Endothelial cell of umbilical vein (primary cell): ENCODE data around the gene GPATCH1. TPM values are rescaled to one million over a fixed set of nuclear protein-coding genes. Genes with fewer than 3 reads are reported as not detected.

ENCODE experiments used
- Bru-seq: library from RNA; stranded (reverse); fragments of 400-500 nt; gene quantifications from one replicate; lab custom pipeline; 2021; lab: Mats Ljungman, UMichigan
- BruChase-seq, 2 experiments: library from RNA; stranded (reverse); fragments of 400-500 nt; gene quantifications; one replicate each; lab custom pipeline; 2021; lab: Mats Ljungman, UMichigan
- BruUV-seq: library from RNA; stranded (reverse); fragments of 400-500 nt; replicated peaks from 2 replicates; lab custom pipeline; 2021; lab: Mats Ljungman, UMichigan
- CTCF ChIA-PET: fragments of 300-600, 350-600 bp; sonication (Branson Sonifier 250); formaldehyde crosslinking; loops from one replicate; lab custom pipeline; 2021; ENCODE audit warnings: antibody characterized with exemption, inconsistent platforms; lab: Charles Lee
- POLR2A ChIA-PET: fragments of 300-600, 350-600 bp; sonication (Branson Sonifier 250); formaldehyde crosslinking; loops from one replicate; lab custom pipeline; 2021; ENCODE audit warnings: antibody characterized with exemption, inconsistent platforms; lab: Charles Lee
- DNase-seq: peaks from one replicate; pipeline ENCODE4 v3.0.0-alpha.2; 2011; ENCODE audit warnings: low read depth, low spot score
- FAIRE-seq: peaks from 2 replicates; lab custom pipeline; 2011; peaks lifted over from hg19 to GRCh38; lab: Jason Lieb, UNC
- H2AFZ ChIP-seq: 2 replicates; pipeline ENCODE4 v1.6.0; 2012; ENCODE audit warnings: low read depth, low read length, control low read depth, inconsistent platforms
- H3K27ac ChIP-seq: 2 replicates; pipeline ENCODE4 v1.5.1; 2011; ENCODE audit warnings: low read depth, mild to moderate bottlenecking, control low read depth, low read length, moderate library complexity; ENCODE audit not compliant: insufficient read depth
- H3K27me3 ChIP-seq, 2 experiments: 2 replicates each; pipeline versions ENCODE4 v1.6.0 to v1.6.1; 2011; ENCODE audit warnings: low read length in 2 of 2, mixed read lengths in 1 of 2; ENCODE audit not compliant: control insufficient read depth in 2 of 2, insufficient read depth in 2 of 2
- H3K36me3 ChIP-seq, 2 experiments: 2 replicates in 1 of 2; 3 replicates in 1 of 2; pipeline ENCODE4 v1.5.1; 2011; ENCODE audit warnings: low read length in 2 of 2, mild to moderate bottlenecking in 1 of 2, moderate library complexity in 1 of 2; ENCODE audit not compliant: control insufficient read depth in 2 of 2, insufficient read depth in 2 of 2; ENCODE audit errors: extremely low read depth in 1 of 2
- H3K4me1 ChIP-seq: 3 replicates; pipeline ENCODE4 v1.5.1; 2011; ENCODE audit warnings: mild to moderate bottlenecking, low read length; ENCODE audit not compliant: control insufficient read depth, insufficient read depth; ENCODE audit errors: extremely low read depth
- H3K4me2 ChIP-seq: 2 replicates; pipeline ENCODE4 v1.6.1; 2011; ENCODE audit warnings: low read length, control low read depth, mixed read lengths; ENCODE audit not compliant: insufficient read depth
- H3K4me3 ChIP-seq, 3 experiments: fragments of 200-600 bp in 1 of 3; sonication (generic), shearing (Covaris generic) in 1 of 3; replicated peaks in 1 of 3; 2 replicates each; pipeline ENCODE4 v1.5.1; 2011 to 2016; ENCODE audit warnings: control low read depth in 3 of 3, low read length in 3 of 3, mild to moderate bottlenecking in 2 of 3, inconsistent platforms in 1 of 3, low read depth in 1 of 3, moderate library complexity in 1 of 3; ENCODE audit not compliant: insufficient read depth in 1 of 3
- H3K79me2 ChIP-seq: 2 replicates; pipeline ENCODE4 v1.6.0; 2012; ENCODE audit warnings: low read length, inconsistent platforms; ENCODE audit not compliant: control insufficient read depth, insufficient read depth
- H3K9ac ChIP-seq: replicated peaks from 2 replicates; pipeline ENCODE3; 2011; ENCODE audit warnings: low read length, control low read depth; ENCODE audit not compliant: insufficient read depth; ENCODE audit errors: extremely low read depth
- H3K9me1 ChIP-seq: replicated peaks from 3 replicates; pipeline ENCODE4 v1.6.0; 2011; ENCODE audit warnings: mild to moderate bottlenecking, low read length; ENCODE audit not compliant: control insufficient read depth, insufficient read depth; ENCODE audit errors: extremely low read depth
- H3K9me3 ChIP-seq: replicated peaks from 2 replicates; pipeline ENCODE4 v1.5.1; 2012; ENCODE audit warnings: low read length, inconsistent platforms; ENCODE audit not compliant: control insufficient read depth, insufficient read depth
- H4K20me1 ChIP-seq: replicated peaks from 2 replicates; pipeline ENCODE3; 2011; ENCODE audit warnings: mild to moderate bottlenecking, low read length; ENCODE audit not compliant: control insufficient read depth, insufficient read depth; ENCODE audit errors: extremely low read depth
- CTCF ChIP-seq, 2 donors: IDR thresholded peaks; 1 replicate in 1 of 2; 2 replicates in 1 of 2; pipeline ENCODE4 v1.5.1; 2011; ENCODE audit warnings: low read length in 2 of 2, mild to moderate bottlenecking in 2 of 2, moderate library complexity in 2 of 2, control low read depth in 1 of 2, inconsistent platforms in 1 of 2, low read depth in 1 of 2; ENCODE audit not compliant: insufficient read depth in 1 of 2; ENCODE audit errors: extremely low read depth in 1 of 2
- EZH2 ChIP-seq: IDR thresholded peaks from 2 replicates; pipeline ENCODE4 v1.6.1; 2012; ENCODE audit warnings: borderline replicate concordance, low read depth, mild to moderate bottlenecking, moderate library complexity, low read length, inconsistent platforms; ENCODE audit not compliant: severe bottlenecking
- FOS ChIP-seq: IDR thresholded peaks from 2 replicates; pipeline ENCODE4 v1.6.1; 2011; ENCODE audit warnings: mild to moderate bottlenecking, low read length, moderate library complexity, borderline replicate concordance; ENCODE audit not compliant: insufficient read depth
- GATA2 ChIP-seq: IDR thresholded peaks from 2 replicates; pipeline ENCODE4 v1.7.0; 2011; ENCODE audit warnings: low read depth, mild to moderate bottlenecking, moderate library complexity, mixed read lengths, low read length; ENCODE audit not compliant: insufficient read length, insufficient read depth
- JUN ChIP-seq: IDR thresholded peaks from 2 replicates; pipeline ENCODE4 v1.6.1; 2011; ENCODE audit warnings: borderline replicate concordance, low read depth; ENCODE audit not compliant: insufficient read length, insufficient read depth
- MAX ChIP-seq: IDR thresholded peaks from 2 replicates; pipeline ENCODE4 v1.6.1; 2011; ENCODE audit not compliant: insufficient read depth, insufficient read length
- MYC ChIP-seq: IDR thresholded peaks from one replicate; pipeline ENCODE4 v1.6.1; 2011; ENCODE audit warnings: mild to moderate bottlenecking, low read depth, low read length
- POLR2A ChIP-seq: IDR thresholded peaks from 2 replicates; pipeline ENCODE4 v1.6.1; 2012; ENCODE audit warnings: low read depth, mild to moderate bottlenecking, control low read depth, low read length
- POLR2AphosphoS5 ChIP-seq: IDR thresholded peaks from 2 replicates; pipeline ENCODE4 v1.6.1; 2012; ENCODE audit warnings: low read depth, mild to moderate bottlenecking, control low read depth, low read length, moderate library complexity; ENCODE audit not compliant: insufficient read depth
- dilution Hi-C: fragments of 300-500 bp; cut with MboI; formaldehyde crosslinking; loops from one replicate; pipeline ENCODE4 v1.15.0; 2019; ENCODE audit warnings: low sequenced_read_pairs; ENCODE audit not compliant: extremely low pct_ligation_motif_present
- intact Hi-C: fragments of 100-400 bp; cut with micrococcal nuclease; formaldehyde crosslinking; loops from one replicate; pipeline ENCODE4 v1.10.0; 2022
- long read RNA-seq: library from polyadenylated mRNA; stranded (forward); transcript quantifications from one replicate; pipeline ENCODE4 v2.0.0, GENCODE V29; 2021
- polyA minus RNA-seq, 3 experiments: library from RNA; depleted of rRNA, polyadenylated mRNA; stranded (reverse); fragments of >200 nt; gene quantifications; 1 replicate in 1 of 3; 2 replicates in 2 of 3; pipeline ENCODE4 v1.2.3, GENCODE V29; 2011
- polyA plus RNA-seq, 4 experiments: library from polyadenylated mRNA; depleted of rRNA in 3 of 4; stranded (reverse) in 3 of 4; unstranded in 1 of 4; fragments of >200 nt; gene quantifications; 2 replicates each; pipeline versions ENCODE4 v1.2.1 to v1.2.3, GENCODE V29; 2011 to 2012; ENCODE audit warnings: missing spikeins in 1 of 4
- total RNA-seq: library from RNA; stranded (reverse); gene quantifications from 2 replicates; pipeline ENCODE4 v1.2.3, GENCODE V29; 2021

GPATCH1 gene
- 8.1 and 9.2 TPM in 2 replicates for total RNA-seq
- polyA plus RNA-seq = 3.5 and 4.5 TPM in 2 replicates
- 6.6 and 7.6 TPM in 2 replicates for polyA plus RNA-seq (2011; cell fraction: cytosol; rRNA removed)
- polyA plus RNA-seq (2011; cell fraction: nucleus; rRNA removed) = 12.3 and 14.9 TPM in 2 replicates
- polyA plus RNA-seq (2012) = 8.4 and 9.7 TPM in 2 replicates
- polyA minus RNA-seq = 8.4 and 19.2 TPM in 2 replicates
- polyA minus RNA-seq (2011; cell fraction: cytosol; rRNA and poly(A)+ RNA removed) = 7.4 TPM
- polyA minus RNA-seq (2011; cell fraction: nucleus; rRNA and poly(A)+ RNA removed) = 7.3 and 8.8 TPM in 2 replicates
- percentile 53 among the genes with signal in this experiment for Bru-seq, nascent RNA
- BruChase-seq, experiment 1, labeled RNA remaining after a 6-hour chase = percentile 51 among the genes with signal in this experiment
- percentile 54 among the genes with signal in this experiment for BruChase-seq, experiment 2, labeled RNA remaining after a 2-hour chase
- long read RNA-seq, transcript GPATCH1-201 (20 exons, 3,492 nt) = major isoform, 9 of 16 reads
- long read RNA-seq, partial matches to known transcripts = 2 of 16 reads
- long read RNA-seq, other reads (novel, unspliced or antisense) = 5 of 16 reads

GRCh38 chr19:33080761-33081681 is at the start of gene GPATCH1:
Gene GPATCH1, plus strand, starts transcription at chr19:33081181. Its CDS starts 13 bp downstream, at chr19:33081194.
- H3K4me2 ChIP-seq = peak within 1 kb of the TSS; percentile 91
- H3K4me1 ChIP-seq = peaks cover 9% of the 10 kb centered on the region
- H4K20me1 ChIP-seq = no peaks in the 10 kb centered on the region
- H3K36me3 ChIP-seq = no peaks in the 10 kb centered on the region
- H3K9me3 ChIP-seq = no peaks in the 10 kb centered on the region
- BruUV-seq = TSS peak; percentile 26
- intact Hi-C loops = loop anchor here (1.0 to 10.0 kb wide), 3 partner anchors 16 to 106 kb away; partner anchors contain the start of genes CEP89, FAAP24 and RHPN2
- dilution Hi-C loops = no loop called here
- ChIA-PET POLR2A (interaction anchor here (0.7 to 1.4 kb wide), 2 partner anchors 47 to 108 kb away, joined by 4 read pairs; no protein-coding TSS in a partner anchor), CTCF (interaction anchor here (0.9 to 1.1 kb wide), 2 partner anchors 96 to 105 kb away, joined by 3 to 7 read pairs; no protein-coding TSS in a partner anchor)
- no peak for TF ChIP-seq FOS
- no peak for TF ChIP-seq CTCF (IDR thresholded peaks at IDR 0.05; ENCODE audit: extremely low read depth in 1 of 2, insufficient read depth in 1 of 2, low read depth in 1 of 2, low read length in 2 of 2)
- peak; percentile 68 for TF ChIP-seq POLR2A
- TF ChIP-seq MAX = no peak
- TF ChIP-seq MYC = no peak
- no peak for TF ChIP-seq JUN
- TF ChIP-seq POLR2AphosphoS5 = peak; percentile 81
- TF ChIP-seq GATA2 = no peak
- TF ChIP-seq EZH2 = no peak
- peak within 1 kb of the TSS; percentile 81 for H3K9ac ChIP-seq
- DNase-seq (peak; percentile 87), FAIRE-seq (peak; percentile 92)
- H2AFZ ChIP-seq = peak within 1 kb of the TSS; percentile 87
- no peaks in the 10 kb centered on the region for H3K27me3 ChIP-seq
- peaks cover 13% of the 10 kb centered on the region for H3K79me2 ChIP-seq
- H3K9me1 ChIP-seq = no peaks in the 10 kb centered on the region
- H3K4me3 ChIP-seq = peak within 1 kb of the TSS; percentile 79 to 89 (median 88)
- H3K27ac ChIP-seq = peak within 1 kb of the TSS; percentile 14
